GM23248 (cell line): ENCODE results near the gene PIAS1. TPM values are rescaled to one million over a fixed set of nuclear protein-coding genes. Genes with fewer than 3 reads are reported as not detected.
A peak's percentile ranks its signal among the peaks of the same experiment; 100 is the strongest.

ENCODE experiments used
- DNase-seq: peaks from one replicate; pipeline ENCODE4 v3.0.0-alpha.2; 2015
- H2AFZ ChIP-seq: fragments of 200-600 bp; sonication (generic); 2 replicates; pipeline ENCODE4 v1.6.1; 2016; ENCODE audit warnings: antibody characterized with exemption
- H3F3A ChIP-seq: fragments of 200-600 bp; sonication (generic); 2 replicates; pipeline ENCODE4 v1.6.1; 2016; ENCODE audit warnings: mild to moderate bottlenecking, antibody characterized with exemption, mixed run types; ENCODE audit not compliant: insufficient read depth
- H3K27ac ChIP-seq: fragments of 200-600 bp; sonication (generic); 2 replicates; pipeline ENCODE4 v1.5.1; 2016; ENCODE audit warnings: mild to moderate bottlenecking
- H3K27me3 ChIP-seq: fragments of 200-600 bp; sonication (generic); replicated peaks from 2 replicates; pipeline ENCODE4 v1.6.1; 2016; ENCODE audit warnings: mild to moderate bottlenecking; ENCODE audit not compliant: insufficient read depth
- H3K36me3 ChIP-seq: fragments of 200-600 bp; sonication (generic); 2 replicates; pipeline ENCODE4 v1.6.1; 2016; ENCODE audit warnings: low read depth, mild to moderate bottlenecking
- H3K4me1 ChIP-seq: fragments of 200-600 bp; sonication (generic); 2 replicates; pipeline ENCODE4 v1.6.1; 2016; ENCODE audit warnings: mild to moderate bottlenecking; ENCODE audit not compliant: insufficient read depth
- H3K4me2 ChIP-seq: fragments of 200-600 bp; sonication (generic); one replicate; pipeline ENCODE4 v1.6.1; 2016; ENCODE audit warnings: mild to moderate bottlenecking; ENCODE audit not compliant: unreplicated experiment
- H3K4me3 ChIP-seq: fragments of 200-600 bp; sonication (generic); 2 replicates; pipeline ENCODE4 v1.5.1; 2016; ENCODE audit warnings: mild to moderate bottlenecking
- H3K79me2 ChIP-seq: fragments of 200-600 bp; sonication (generic); 2 replicates; pipeline ENCODE4 v1.6.1; 2016; ENCODE audit warnings: mild to moderate bottlenecking; ENCODE audit not compliant: insufficient read depth
- H3K9ac ChIP-seq: fragments of 200-600 bp; sonication (generic); 2 replicates; pipeline ENCODE4 v1.6.1; 2016; ENCODE audit warnings: mild to moderate bottlenecking
- H3K9me2 ChIP-seq: fragments of 200-600 bp; sonication (generic); 2 replicates; pipeline ENCODE4 v1.6.1; 2016; ENCODE audit warnings: mixed run types, mild to moderate bottlenecking, moderate library complexity; ENCODE audit not compliant: insufficient read depth
- H3K9me3 ChIP-seq: fragments of 200-600 bp; sonication (generic); one replicate; pipeline ENCODE4 v1.6.1; 2017; ENCODE audit warnings: low read depth
- H4K20me1 ChIP-seq: fragments of 200-600 bp; sonication (generic); 2 replicates; pipeline ENCODE4 v1.6.0; 2016; ENCODE audit not compliant: insufficient read depth
- EZH2 ChIP-seq: fragments of 200-600 bp; sonication (generic); IDR thresholded peaks from 2 replicates; pipeline ENCODE4 v1.6.1; 2018; ENCODE audit warnings: antibody characterized with exemption, mild to moderate bottlenecking; ENCODE audit not compliant: insufficient read depth, poor library complexity, severe bottlenecking
- EZH2phosphoT487 ChIP-seq: fragments of 200-600 bp; sonication (generic); IDR thresholded peaks from 2 replicates; pipeline ENCODE4 v1.6.1; 2018; ENCODE audit warnings: antibody characterized with exemption, moderate library complexity, mild to moderate bottlenecking, low read depth; ENCODE audit not compliant: insufficient read depth
- WGBS, 2 experiments: methylation state at CpG; one replicate each; pipeline ENCODE4 v1.1.6; 2015 to 2017; ENCODE audit warnings: low lambda C conversion rate in 2 of 2, low coverage in 1 of 2; ENCODE audit errors: missing lambda C conversion rate in 2 of 2; 5-methylcytosine and 5-hydroxymethylcytosine counted together
- in situ Hi-C: fragments of 300-500 bp; cut with MboI; formaldehyde crosslinking; loops from 2 replicates; pipeline ENCODE4 v1.15.0; 2020
- polyA plus RNA-seq: library from polyadenylated mRNA; unstranded; fragments of >200 nt; fragmentation: Nextera tagmentation; extraction: Ambion mirVana; gene quantifications from 2 replicates; pipeline ENCODE4 v1.2.1, GENCODE V29; 2016
- total RNA-seq: library from RNA; depleted of rRNA; stranded (reverse); fragments of >200 nt; shearing (Covaris generic); gene quantifications from 2 replicates; pipeline ENCODE4 v1.2.3, GENCODE V29; 2014

The PIAS1 gene
- total and polyA plus RNA-seq, 2 experiments from 2014 or later = 14.8 to 34.4 TPM

GRCh38 chr15:68227643-68228142 lies 173.6 kb downstream of the PIAS1 start:
- peak overlapping the region; percentile 80; the same call in 1 of the 2 replicates for H3K4me3 ChIP-seq

GRCh38 chr15:68228143-68228970 lies 174.2 kb downstream of the PIAS1 start:
- Histone ChIP-seq H3F3A (no peaks in the 10 kb centered on the region), H3K4me1 (peaks cover 6% of the 10 kb centered on the region; the same call in 1 of the 2 replicates), H3K9ac (peak overlapping the region; percentile 87), H3K79me2 (peaks cover 58% of the 10 kb centered on the region), H4K20me1 (no peaks in the 10 kb centered on the region), H2AFZ (peak overlapping the region; percentile 87), H3K36me3 (no peaks in the 10 kb centered on the region), H3K27me3 (no peaks in the 10 kb centered on the region), H3K4me2 (peak overlapping the region; percentile 85), H3K4me3 (peak overlapping the region; percentile 80), H3K9me2 (no peaks in the 10 kb centered on the region), H3K27ac (peak overlapping the region; percentile 53), H3K9me3 (no peaks in the 10 kb centered on the region)
- in situ Hi-C loops = no loop called here
- TF ChIP-seq EZH2 = no peak
- TF ChIP-seq EZH2phosphoT487 = no peak
- 56 to 58% methylated on average over 25 of the region's 25 CpGs for WGBS, 2 experiments
- DNase-seq = no peak

More at GRCh38 chr15:68227643-68228142, 173.6 kb downstream of the PIAS1 start:
- Histone ChIP-seq H3K27ac (no peak overlapping the region), H3K9me3 (no peaks in the 10 kb centered on the region), H4K20me1 (no peaks in the 10 kb centered on the region), H3K36me3 (no peaks in the 10 kb centered on the region), H2AFZ (no peak overlapping the region), H3F3A (no peaks in the 10 kb centered on the region), H3K4me2 (peak overlapping the region; percentile 85), H3K4me1 (peaks cover 6% of the 10 kb centered on the region; the same call in 1 of the 2 replicates), H3K9ac (no peak overlapping the region), H3K27me3 (no peaks in the 10 kb centered on the region), H3K9me2 (no peaks in the 10 kb centered on the region), H3K79me2 (peaks cover 63% of the 10 kb centered on the region)
- in situ Hi-C loops = no loop called here
- no peak for TF ChIP-seq EZH2phosphoT487
- TF ChIP-seq EZH2 = no peak
- no peak for DNase-seq
- 96 to 98% methylated on average over 9 of the region's 9 CpGs for WGBS, 2 experiments

GRCh38 chr15:68228971-68229385 lies 174.9 kb downstream of the PIAS1 start:
- no peaks in the 10 kb centered on the region for H3K9me3 ChIP-seq
- H3K79me2 ChIP-seq = peaks cover 51% of the 10 kb centered on the region
- 0% methylated on average over 16 to 38 of the region's 39 CpGs for WGBS, 2 experiments
- peak overlapping the region; percentile 80 for H3K4me3 ChIP-seq
- in situ Hi-C loops = no loop called here
- no peaks in the 10 kb centered on the region for H3K9me2 ChIP-seq
- H3K4me2 ChIP-seq = peak overlapping the region; percentile 85
- H3K27ac ChIP-seq = peak overlapping the region; percentile 53
- H3K36me3 ChIP-seq = no peaks in the 10 kb centered on the region
- H3K9ac ChIP-seq = peak overlapping the region; percentile 87
- H3K27me3 ChIP-seq = no peaks in the 10 kb centered on the region
- peak; percentile 48 for DNase-seq
- TF ChIP-seq EZH2phosphoT487 (no peak), EZH2 (no peak)
- no peaks in the 10 kb centered on the region for H4K20me1 ChIP-seq
- peak overlapping the region; percentile 87 for H2AFZ ChIP-seq
- no peaks in the 10 kb centered on the region for H3F3A ChIP-seq
- H3K4me1 ChIP-seq = peaks cover 6% of the 10 kb centered on the region; the same call in 1 of the 2 replicates

GRCh38 chr15:68229386-68230156 lies 175.5 kb downstream of the PIAS1 start, which contains the start of gene CLN6:
TSS of gene CLN6 (minus strand) at chr15:68229728. CDS start at chr15:68229584, 144 bp downstream.
- Histone ChIP-seq H2AFZ (peak within 1 kb of the TSS; percentile 87), H3K4me2 (peak within 1 kb of the TSS; percentile 91), H3K27me3 (no peaks in the 10 kb centered on the region), H3K79me2 (peaks cover 46% of the 10 kb centered on the region), H3K9me3 (no peaks in the 10 kb centered on the region), H4K20me1 (no peaks in the 10 kb centered on the region), H3K9me2 (no peaks in the 10 kb centered on the region), H3K27ac (peak within 1 kb of the TSS; percentile 53), H3K36me3 (no peaks in the 10 kb centered on the region), H3K4me1 (peaks cover 6% of the 10 kb centered on the region; the same call in 1 of the 2 replicates), H3K4me3 (peak within 1 kb of the TSS; percentile 80), H3K9ac (peak within 1 kb of the TSS; percentile 87), H3F3A (no peaks in the 10 kb centered on the region)
- WGBS, 2 experiments = 1% methylated on average over 41 to 52 of the region's 82 CpGs
- DNase-seq = peak; percentile 94
- in situ Hi-C loops = no loop called here
- TF ChIP-seq EZH2phosphoT487 (no peak), EZH2 (no peak)
